T-helper 17 cell (primary cell): ENCODE data around the gene HOXA5. TPM values are rescaled to one million over a fixed set of nuclear protein-coding genes. Genes with fewer than 3 reads are reported as not detected.

Experiments
- ATAC-seq: fragments of 150-1000 bp; cut with Tn5 transposase; 2 replicates; pipeline ENCODE4 v1.10.0; 2021; ENCODE audit warnings: mild to moderate bottlenecking, moderate library complexity
- DNase-seq, 3 donors: peaks; one replicate each; pipeline versions ENCODE4 v3.0.0 to v3.0.0-alpha.2; 2020 to 2021
- H3K9me3 ChIP-seq: one replicate; pipeline ENCODE4 v1.7.0; 2013; ENCODE audit warnings: low read length, mild to moderate bottlenecking; ENCODE audit not compliant: control insufficient read depth, poor library complexity, severe bottlenecking
- H3K27ac Mint-ChIP-seq: one replicate; pipeline ENCODE4 v1.8.0; 2022; ENCODE audit warnings: mild to moderate bottlenecking, moderate library complexity, mixed read lengths
- H3K27me3 Mint-ChIP-seq: one replicate; pipeline ENCODE4 v1.8.0; 2022; ENCODE audit warnings: mixed read lengths
- H3K36me3 Mint-ChIP-seq: one replicate; pipeline ENCODE4 v1.8.0; 2022; ENCODE audit warnings: low read depth, mixed read lengths
- H3K4me1 Mint-ChIP-seq: one replicate; pipeline ENCODE4 v1.8.0; 2022; ENCODE audit warnings: mild to moderate bottlenecking, mixed read lengths
- H3K4me3 Mint-ChIP-seq: one replicate; pipeline ENCODE4 v1.8.0; 2022; ENCODE audit warnings: mild to moderate bottlenecking, moderate library complexity, mixed read lengths
- total RNA-seq, 4 donors: library from RNA in 2 of 4; stranded (reverse) in 2 of 4; gene quantifications; one replicate each; pipeline ENCODE4 v1.2.3 and lab custom pipeline; 2022 to 2026

HOXA5 gene
- total RNA-seq, 2 donors from 2014 or later: 0.26 TPM; not detected in 1

DNA sequence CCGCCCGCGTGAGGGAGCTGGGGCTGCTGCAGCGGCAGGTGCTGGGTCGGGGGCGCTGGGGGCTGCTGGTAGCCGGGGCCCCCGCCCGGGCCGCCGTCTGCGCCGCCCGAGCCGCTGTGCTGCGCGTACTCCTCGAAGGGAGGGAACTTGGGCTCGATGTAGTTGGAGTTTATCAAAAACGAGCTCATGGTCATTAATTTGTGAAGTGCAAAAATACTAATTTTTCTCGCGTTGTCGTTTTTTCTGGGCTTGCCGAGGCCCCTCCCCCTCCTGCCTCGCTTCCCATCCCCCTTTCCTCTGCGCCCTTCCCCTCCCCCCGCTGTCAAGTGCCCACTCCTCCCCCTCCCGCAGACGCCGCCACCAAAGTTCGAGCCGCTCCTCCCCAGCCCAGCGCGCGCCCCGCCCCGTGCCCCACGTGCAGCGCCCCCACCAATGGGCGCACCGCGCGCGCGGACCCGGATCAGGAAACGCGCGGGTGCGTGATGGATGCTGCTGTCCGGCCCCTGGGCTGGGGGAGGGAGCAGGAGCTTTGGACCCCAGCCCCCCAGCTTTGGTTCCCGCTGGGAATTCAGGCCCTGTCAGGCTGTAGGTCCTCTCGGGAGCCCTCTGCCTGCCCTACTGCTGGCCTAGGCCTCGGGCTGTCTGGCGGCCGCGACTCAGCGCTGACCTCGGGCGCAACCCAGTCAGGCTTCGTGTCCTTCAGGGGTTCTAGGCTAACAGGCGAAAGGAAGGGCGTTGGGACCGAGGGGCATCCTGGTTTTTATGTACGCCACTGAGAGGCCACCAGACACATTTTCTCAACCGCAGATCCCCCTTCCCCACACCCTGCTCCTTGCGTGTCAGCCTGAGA, 12.7 kb downstream of the HOXA5 start, which contains the start of gene HOXA4:
HOXA4 (minus strand) TSS at position 218 of the 850 bp plus-strand sequence; CDS start at position 194, 24 bp downstream.
- ATAC-seq (peak; percentile 94), DNase-seq (peak; percentile 62 to 66 (median 66))
- Mint-ChIP-seq H3K27me3 (peaks cover 77% of the 10 kb centered on the region), H3K4me1 (peaks cover 2% of the 10 kb centered on the region), H3K36me3 (no peaks in the 10 kb centered on the region), H3K27ac (no peak within 1 kb of the TSS), H3K4me3 (peak within 1 kb of the TSS; percentile 75)
- no peaks in the 10 kb centered on the region for H3K9me3 ChIP-seq

DNA sequence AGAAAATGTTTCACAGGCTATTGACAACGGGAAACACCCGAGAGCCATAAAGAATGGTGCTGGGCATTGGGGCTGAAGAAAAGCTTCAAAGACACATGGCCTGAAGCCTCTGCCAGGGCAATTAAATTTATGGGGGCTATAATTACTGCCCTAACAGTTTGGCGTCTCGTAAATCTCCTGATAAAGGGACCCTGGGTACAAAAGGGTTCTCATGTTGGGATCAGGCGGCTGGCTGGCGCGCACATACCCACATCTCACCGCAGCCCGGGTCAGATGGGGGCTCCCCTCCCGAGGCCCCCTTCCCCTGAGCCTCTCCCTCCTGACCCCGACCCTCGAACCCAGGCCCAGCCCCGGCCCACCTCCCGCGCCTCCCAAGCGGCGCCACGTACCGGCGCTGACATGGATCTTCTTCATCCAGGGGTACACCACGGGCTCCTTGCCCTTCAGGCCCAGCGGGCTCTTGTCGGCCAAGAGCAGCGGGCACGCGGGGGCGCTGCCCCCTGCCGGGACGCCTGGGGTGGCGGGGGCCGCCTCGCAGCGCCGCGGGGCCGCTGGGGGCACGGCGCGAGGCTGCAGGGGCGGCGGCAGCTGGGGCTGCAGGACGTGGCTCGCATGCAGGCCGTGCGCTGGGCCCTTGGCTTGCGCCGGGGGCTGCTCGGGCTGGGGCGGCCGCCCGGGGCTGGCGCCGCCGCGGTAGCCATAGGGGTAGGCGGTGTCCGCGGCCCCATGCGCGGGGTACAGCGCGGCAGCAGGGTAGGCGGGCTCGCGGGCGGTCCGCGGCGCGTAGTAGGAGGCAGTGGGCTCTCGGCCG, 13.5 kb downstream of the HOXA5 start:
- H3K4me1 Mint-ChIP-seq: no peaks in the 10 kb centered on the region
- ATAC-seq (peak; percentile 39), DNase-seq (no peak)
- no peak overlapping the region for H3K27ac Mint-ChIP-seq
- peak overlapping the region; percentile 75 for H3K4me3 Mint-ChIP-seq
- peaks cover 77% of the 10 kb centered on the region for H3K27me3 Mint-ChIP-seq
- H3K9me3 ChIP-seq: peaks cover 2% of the 10 kb centered on the region
- no peaks in the 10 kb centered on the region for H3K36me3 Mint-ChIP-seq

DNA sequence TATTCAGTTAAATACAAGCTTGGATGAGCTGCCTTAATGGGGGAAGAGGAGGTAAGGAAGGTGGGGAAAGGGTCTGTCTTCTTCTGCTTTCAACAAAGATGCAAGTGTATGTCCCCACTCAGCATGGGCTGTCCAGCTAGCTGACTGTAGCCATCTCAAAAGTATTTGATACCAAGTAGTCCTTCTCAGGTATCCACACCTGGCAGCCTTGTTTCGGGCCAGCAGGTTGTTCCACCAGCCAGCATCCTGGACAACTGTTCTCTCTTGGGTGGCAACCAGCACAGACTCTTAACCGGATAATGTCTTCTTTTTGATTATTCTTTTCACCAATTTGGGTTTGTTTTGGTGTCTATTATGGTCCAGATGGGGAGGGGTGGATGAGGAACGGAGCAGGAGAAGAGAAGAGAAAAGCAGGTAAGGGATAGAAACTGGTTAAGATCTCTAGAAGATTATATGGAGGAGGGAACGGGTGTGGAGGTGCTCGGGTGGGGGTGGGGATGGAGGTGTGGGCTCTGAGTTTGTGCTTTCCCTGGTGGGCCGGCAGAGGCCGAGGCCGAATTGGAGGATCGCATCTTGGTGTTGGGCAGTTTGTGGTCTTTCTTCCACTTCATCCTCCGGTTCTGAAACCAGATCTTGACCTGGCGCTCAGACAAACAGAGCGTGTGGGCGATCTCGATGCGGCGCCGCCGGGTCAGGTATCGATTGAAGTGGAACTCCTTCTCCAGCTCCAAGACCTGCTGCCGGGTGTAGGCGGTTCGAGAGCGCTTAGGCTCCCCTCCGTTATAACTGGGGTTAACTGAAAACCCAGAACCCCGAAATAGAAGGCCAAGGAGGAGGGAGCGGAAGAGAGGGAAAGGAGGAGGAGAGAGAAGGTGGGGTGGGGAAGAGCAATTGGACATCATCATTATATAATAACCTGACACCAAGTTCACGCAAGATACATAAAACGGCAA, 14.4 kb downstream of the HOXA5 start:
- H3K27ac Mint-ChIP-seq: no peak overlapping the region
- H3K9me3 ChIP-seq: peaks cover 2% of the 10 kb centered on the region
- no peak overlapping the region for H3K4me3 Mint-ChIP-seq
- H3K36me3 Mint-ChIP-seq: no peaks in the 10 kb centered on the region
- peaks cover 77% of the 10 kb centered on the region for H3K27me3 Mint-ChIP-seq
- no peaks in the 10 kb centered on the region for H3K4me1 Mint-ChIP-seq
- DNase-seq (no peak), ATAC-seq (no peak)

DNA sequence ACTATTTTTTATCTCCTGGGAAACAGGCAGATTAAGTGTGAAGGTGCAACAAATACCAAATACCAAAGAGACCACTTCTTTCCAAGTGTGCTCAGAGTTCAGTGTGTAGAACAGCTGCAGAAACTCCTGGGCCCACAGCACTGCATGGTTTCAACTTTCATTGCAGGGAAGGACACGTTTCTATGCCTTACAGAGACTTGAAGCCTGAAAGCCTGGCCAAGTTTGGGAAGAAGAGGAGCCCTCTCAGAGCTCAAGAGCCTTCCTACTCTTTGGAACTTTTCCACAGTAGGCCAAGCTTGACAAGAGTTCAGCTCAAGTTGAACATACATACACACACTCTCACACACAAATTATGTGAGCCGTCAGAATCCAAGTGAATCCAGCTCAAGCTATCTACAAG, 15.4 kb downstream of the HOXA5 start:
- no peak overlapping the region for H3K27ac Mint-ChIP-seq
- H3K4me1 Mint-ChIP-seq: no peaks in the 10 kb centered on the region
- H3K9me3 ChIP-seq: peaks cover 2% of the 10 kb centered on the region
- H3K36me3 Mint-ChIP-seq: no peaks in the 10 kb centered on the region
- DNase-seq (no peak), ATAC-seq (no peak)
- peaks cover 77% of the 10 kb centered on the region for H3K27me3 Mint-ChIP-seq
- no peak overlapping the region for H3K4me3 Mint-ChIP-seq

DNA sequence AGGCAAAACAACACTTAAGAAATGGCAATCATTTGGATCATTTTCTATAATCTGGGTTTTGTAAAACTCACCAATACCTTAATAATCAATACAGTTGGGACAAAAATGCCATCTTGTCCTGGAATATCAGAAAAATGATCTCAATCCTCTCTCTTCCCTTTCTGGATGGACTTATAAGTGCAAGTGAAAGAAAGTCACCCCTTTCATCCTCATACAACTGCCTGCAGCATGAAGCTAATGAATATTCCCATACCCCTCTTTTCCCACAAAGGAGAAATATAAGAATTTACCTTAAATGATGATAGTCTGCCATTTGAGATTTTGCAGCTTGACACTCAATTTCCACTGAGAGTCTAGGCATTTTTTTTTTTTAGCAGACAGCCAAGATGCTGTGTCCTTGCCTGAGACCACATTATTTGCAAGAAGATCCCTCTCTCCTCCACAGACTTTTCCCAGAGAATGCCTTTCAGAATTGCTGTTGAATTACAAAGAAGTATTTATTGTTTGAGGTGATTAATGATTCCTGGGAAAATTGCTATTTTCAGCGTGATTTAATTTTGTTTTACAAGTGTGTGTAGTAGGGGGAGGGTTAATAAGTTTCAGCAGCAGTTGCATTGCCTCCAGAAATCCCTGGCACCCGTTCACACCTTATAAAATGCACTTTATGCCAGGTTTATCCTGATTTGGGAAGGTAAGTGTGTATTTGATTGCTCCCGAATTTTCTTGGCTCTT, 16.7 kb downstream of the HOXA5 start:
- no peak overlapping the region for H3K4me3 Mint-ChIP-seq
- ATAC-seq: no peak
- no peak for DNase-seq
- H3K27me3 Mint-ChIP-seq: peaks cover 70% of the 10 kb centered on the region
- no peaks in the 10 kb centered on the region for H3K36me3 Mint-ChIP-seq
- peaks cover 2% of the 10 kb centered on the region for H3K9me3 ChIP-seq
- no peaks in the 10 kb centered on the region for H3K4me1 Mint-ChIP-seq
- H3K27ac Mint-ChIP-seq: no peak overlapping the region

DNA sequence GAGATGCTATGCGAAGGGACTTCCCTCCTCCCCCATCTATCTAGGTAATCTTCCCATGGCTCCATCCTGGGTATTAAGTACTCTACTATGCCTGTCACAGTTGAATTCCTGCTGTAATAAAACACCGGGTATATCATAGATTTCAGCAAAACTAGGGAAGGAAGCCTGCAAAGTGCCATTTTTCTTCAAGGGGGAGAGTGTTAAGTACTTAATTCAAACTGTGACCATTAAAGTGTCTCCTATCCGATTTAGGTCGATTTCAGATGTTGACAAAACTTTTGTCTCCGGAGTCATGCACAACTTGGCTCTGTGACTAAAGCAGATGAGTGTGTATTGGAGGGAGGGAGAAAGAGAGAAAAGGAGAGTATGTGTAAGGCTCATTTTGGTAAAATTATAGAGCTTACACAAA, 17.5 kb downstream of the HOXA5 start:
- H3K4me1 Mint-ChIP-seq: no peaks in the 10 kb centered on the region
- H3K36me3 Mint-ChIP-seq: no peaks in the 10 kb centered on the region
- DNase-seq (no peak), ATAC-seq (no peak)
- H3K27ac Mint-ChIP-seq: no peak overlapping the region
- H3K27me3 Mint-ChIP-seq: peaks cover 66% of the 10 kb centered on the region
- H3K4me3 Mint-ChIP-seq: no peak overlapping the region
- peaks cover 2% of the 10 kb centered on the region for H3K9me3 ChIP-seq

DNA sequence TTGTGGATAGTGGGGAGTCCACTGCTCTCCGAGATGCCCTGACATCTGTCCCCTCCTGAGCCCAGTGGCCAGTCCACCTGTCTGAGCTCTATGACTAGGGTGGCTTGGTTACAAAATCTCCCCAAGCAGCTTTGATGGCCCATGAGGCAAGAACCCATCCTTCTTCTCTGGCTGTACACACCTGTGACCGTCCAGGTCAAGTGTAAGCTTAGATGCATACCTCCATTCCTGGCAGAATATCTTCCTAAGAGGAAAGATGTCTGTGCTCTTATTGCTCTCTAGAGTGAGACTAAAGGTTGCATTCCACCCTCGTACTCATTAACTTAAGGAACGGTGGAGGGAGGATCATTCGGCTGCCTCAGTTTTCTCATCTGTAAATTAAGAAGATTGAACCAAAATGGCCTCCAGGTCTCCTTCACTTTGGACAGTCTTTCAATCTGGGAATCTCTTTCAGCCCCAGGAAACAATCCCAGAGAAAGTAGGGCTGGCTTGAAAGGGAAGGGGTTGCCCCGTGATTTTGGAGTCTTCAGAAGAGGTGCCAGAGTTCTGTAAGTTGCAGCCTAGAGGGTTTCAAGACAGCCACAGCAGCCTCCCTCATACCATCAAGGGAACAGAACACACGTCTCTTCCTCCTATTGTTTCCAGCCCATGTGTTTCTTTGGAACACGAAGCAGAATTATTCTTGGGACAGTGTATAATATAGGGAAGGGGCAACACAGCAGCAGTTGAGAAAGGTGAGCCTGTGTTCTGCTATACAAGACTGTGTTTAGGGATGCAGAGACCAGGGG, 18.4 kb downstream of the HOXA5 start:
- ATAC-seq (no peak), DNase-seq (no peak)
- Mint-ChIP-seq H3K36me3 (no peaks in the 10 kb centered on the region), H3K27me3 (peaks cover 67% of the 10 kb centered on the region), H3K27ac (no peak overlapping the region), H3K4me3 (no peak overlapping the region), H3K4me1 (no peaks in the 10 kb centered on the region)
- peaks cover 2% of the 10 kb centered on the region for H3K9me3 ChIP-seq

DNA sequence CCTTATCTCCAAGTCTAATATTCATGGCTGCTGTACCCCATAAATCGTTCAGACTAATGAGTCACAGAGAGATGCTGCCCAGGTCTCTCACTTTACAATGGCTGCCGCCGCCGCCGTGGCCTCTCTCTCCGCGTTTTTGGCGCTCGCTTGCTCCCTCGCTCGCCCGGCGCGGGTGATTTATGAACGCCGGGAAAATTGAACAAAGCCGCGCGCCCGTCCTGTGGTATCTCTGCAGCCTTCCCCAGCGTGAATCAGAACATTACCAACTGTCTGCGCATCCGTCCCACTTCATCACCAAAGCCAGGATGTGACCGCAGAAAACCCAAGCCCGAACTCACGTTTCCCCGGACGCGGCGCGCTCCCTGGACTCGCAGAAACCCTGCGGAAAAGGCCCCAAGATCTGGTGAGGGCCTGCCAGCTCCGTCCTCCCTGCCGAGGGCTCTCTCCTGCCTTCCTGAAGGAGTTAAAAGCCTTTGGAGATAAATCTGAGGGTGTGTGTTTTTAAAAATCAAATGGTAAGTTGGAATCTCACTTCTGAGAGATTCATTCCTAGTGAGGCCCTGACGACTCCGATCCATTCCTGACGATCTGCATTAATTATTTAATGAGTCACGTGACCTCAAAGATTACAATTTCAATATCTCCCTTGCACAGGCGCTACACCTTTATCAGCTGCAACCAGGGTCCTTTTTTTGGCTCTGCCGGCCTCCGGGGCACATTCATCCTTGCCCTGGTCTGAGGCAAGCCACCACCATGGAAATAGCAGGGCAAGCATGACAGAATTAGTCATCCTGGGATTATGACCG, 19.2 kb downstream of the HOXA5 start:
- no peaks in the 10 kb centered on the region for H3K4me1 Mint-ChIP-seq
- no peak overlapping the region for H3K27ac Mint-ChIP-seq
- ATAC-seq (no peak), DNase-seq (no peak)
- H3K27me3 Mint-ChIP-seq: peaks cover 72% of the 10 kb centered on the region
- H3K4me3 Mint-ChIP-seq: no peak overlapping the region
- H3K9me3 ChIP-seq: peaks cover 2% of the 10 kb centered on the region
- no peaks in the 10 kb centered on the region for H3K36me3 Mint-ChIP-seq

DNA sequence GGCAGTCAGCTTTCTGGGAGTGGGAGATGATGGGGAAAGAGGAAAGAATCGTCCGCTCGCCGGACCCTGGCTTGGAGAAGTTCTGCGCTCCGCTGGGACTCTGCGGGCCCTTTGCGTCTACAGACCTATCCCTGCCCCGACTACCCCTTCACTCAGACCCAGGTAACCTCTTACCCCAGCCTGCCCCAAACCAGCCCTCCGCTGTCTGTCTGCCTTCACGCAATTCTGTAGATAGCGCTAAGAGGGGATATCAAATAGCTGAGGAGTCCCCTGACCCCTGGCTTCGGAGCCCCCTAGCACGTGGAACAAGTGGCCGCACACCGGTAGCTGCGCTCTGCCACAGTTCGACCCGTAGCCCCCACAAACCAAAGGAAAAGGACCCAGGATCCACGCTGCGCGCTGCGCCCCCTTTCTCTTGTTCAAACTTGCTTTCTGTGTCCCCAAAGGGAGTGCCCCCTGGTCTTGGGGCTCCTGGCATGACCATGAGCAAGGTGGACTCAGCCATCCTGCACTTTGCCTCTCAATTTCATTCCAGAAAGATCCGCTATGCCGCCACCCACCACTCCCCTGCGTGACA, 19.9 kb downstream of the HOXA5 start:
- ATAC-seq (no peak), DNase-seq (no peak)
- H3K4me3 Mint-ChIP-seq: peak overlapping the region; percentile 3

DNA sequence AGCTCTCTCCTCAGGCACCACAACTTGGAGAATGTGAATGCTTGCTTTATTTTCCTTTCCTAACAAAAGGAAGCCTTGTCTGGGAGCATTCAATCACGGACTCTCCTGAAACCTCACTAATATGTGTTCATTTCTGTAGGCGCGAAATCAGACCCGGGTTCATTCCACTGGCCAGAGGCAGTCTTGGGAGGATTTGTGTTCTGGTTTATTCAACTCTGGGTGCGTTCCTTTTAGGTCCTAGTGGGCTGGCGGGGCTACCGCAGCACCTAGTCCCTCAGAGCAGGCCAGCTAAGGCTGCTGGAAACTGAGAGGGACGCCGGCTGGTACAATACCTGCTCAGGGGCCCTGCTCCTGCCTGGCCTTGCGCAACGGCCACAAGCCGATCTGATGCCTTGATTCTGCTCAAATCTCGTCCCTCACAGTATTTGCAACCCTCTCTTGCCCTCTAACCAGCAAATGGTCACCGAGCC, 20.4 kb downstream of the HOXA5 start:
- no peaks in the 10 kb centered on the region for H3K4me1 Mint-ChIP-seq
- no peak overlapping the region for H3K4me3 Mint-ChIP-seq
- DNase-seq: no peak
- no peak overlapping the region for H3K27ac Mint-ChIP-seq
- peaks cover 2% of the 10 kb centered on the region for H3K9me3 ChIP-seq
- no peaks in the 10 kb centered on the region for H3K36me3 Mint-ChIP-seq
- peaks cover 69% of the 10 kb centered on the region for H3K27me3 Mint-ChIP-seq
- no peak for ATAC-seq

More for the DNA sequence above, 19.9 kb downstream of the HOXA5 start:
- H3K27me3 Mint-ChIP-seq: peaks cover 70% of the 10 kb centered on the region
- no peak overlapping the region for H3K27ac Mint-ChIP-seq
- H3K9me3 ChIP-seq: peaks cover 2% of the 10 kb centered on the region
- H3K36me3 Mint-ChIP-seq: no peaks in the 10 kb centered on the region
- H3K4me1 Mint-ChIP-seq: no peaks in the 10 kb centered on the region
